NT2/D1 (cell line): ENCODE measurements around the gene ADAMTS2.

Experiments used
- SUZ12 ChIP-seq: IDR thresholded peaks from 2 replicates; pipeline ENCODE4 v1.6.1; 2011; ENCODE audit not compliant: insufficient read length, insufficient read depth; ENCODE audit errors: extremely low read depth
- YY1 ChIP-seq: IDR thresholded peaks from 2 replicates; pipeline ENCODE4 v1.6.1; 2011; ENCODE audit not compliant: insufficient read length, insufficient read depth

DNA sequence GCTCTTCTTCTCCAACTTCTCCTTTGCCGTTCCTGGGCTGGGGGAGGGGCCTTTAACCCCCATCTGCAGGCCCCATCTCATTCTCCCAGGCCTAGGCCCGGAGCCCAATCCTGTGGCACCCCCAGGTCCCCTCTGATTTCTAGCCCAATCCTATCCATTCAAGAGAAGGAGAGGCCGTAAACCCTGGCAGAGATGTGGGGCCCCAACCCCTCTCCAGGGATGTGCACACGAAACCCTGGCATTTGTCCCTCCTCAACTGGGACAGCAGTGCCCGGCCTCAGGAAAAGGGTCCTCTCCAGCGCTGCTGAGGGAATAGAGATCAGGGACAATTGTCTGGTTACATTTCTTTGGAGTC lies 24.2 kb upstream of the ADAMTS2 start:
- no peak for TF ChIP-seq YY1
- no peak for TF ChIP-seq SUZ12
